Chondrocyte (in vitro differentiated cells): Measurements from ENCODE around the gene USP54. TPM values are rescaled to one million over a fixed set of nuclear protein-coding genes. Genes with fewer than 3 reads are reported as not detected.

Experiments
- DNase-seq: peaks from one replicate; pipeline ENCODE4 v3.0.0; 2021; ENCODE audit warnings: mixed read lengths, low spot score
- H3K27ac Mint-ChIP-seq: one replicate; pipeline ENCODE4 v1.8.0; 2021; ENCODE audit warnings: mild to moderate bottlenecking, moderate library complexity, mixed read lengths; ENCODE audit not compliant: unreplicated experiment
- H3K27me3 Mint-ChIP-seq: 2 replicates; pipeline ENCODE4 v1.8.0; 2021; ENCODE audit warnings: low read depth, mixed read lengths
- H3K36me3 Mint-ChIP-seq: 2 replicates; pipeline ENCODE4 v1.8.0; 2021; ENCODE audit warnings: low read depth, mixed read lengths
- H3K4me1 Mint-ChIP-seq: 2 replicates; pipeline ENCODE4 v1.8.0; 2021; ENCODE audit warnings: low read depth, mild to moderate bottlenecking, mixed read lengths
- H3K4me3 Mint-ChIP-seq: one replicate; pipeline ENCODE4 v1.8.0; 2021; ENCODE audit warnings: mild to moderate bottlenecking, moderate library complexity, mixed read lengths; ENCODE audit not compliant: unreplicated experiment
- H3K9me3 Mint-ChIP-seq: 2 replicates; pipeline ENCODE4 v1.8.0; 2021; ENCODE audit warnings: low read depth, mixed read lengths
- CTCF ChIP-seq: fragments of 200-600 bp; sonication (generic); IDR thresholded peaks from 2 replicates; pipeline ENCODE4 v1.5.0; 2021; ENCODE audit warnings: antibody characterized with exemption, mild to moderate bottlenecking, moderate library complexity
- total RNA-seq: library from RNA; stranded (reverse); gene quantifications from 3 replicates; pipeline ENCODE4 v1.2.1, GENCODE V29; 2021

USP54 gene
- total RNA-seq, 1 donor from 2014 or later: 5.8 TPM

- Mint-ChIP-seq H3K4me1 (no peaks in the 10 kb centered on the region), H3K36me3 (no peaks in the 10 kb centered on the region), H3K27ac (no peak overlapping the region), H3K27me3 (no peaks in the 10 kb centered on the region), H3K9me3 (no peaks in the 10 kb centered on the region), H3K4me3 (no peak overlapping the region)
- DNase-seq: no peak
- TF ChIP-seq CTCF: no peak
These were observed 39.6 kb downstream of the USP54 start for GRCh38 chr10:73551515-73551914.

- TF ChIP-seq CTCF: no peak
- Mint-ChIP-seq H3K27me3 (no peaks in the 10 kb centered on the region), H3K36me3 (peaks cover 4% of the 10 kb centered on the region), H3K4me1 (no peaks in the 10 kb centered on the region), H3K27ac (no peak overlapping the region), H3K4me3 (no peak overlapping the region), H3K9me3 (no peaks in the 10 kb centered on the region)
- DNase-seq: no peak
These were observed 45.8 kb downstream of the USP54 start for GRCh38 chr10:73545357-73545756.

GRCh38 chr10:73537709-73538108, 53.4 kb downstream of the USP54 start:
- no peak for DNase-seq
- H3K27ac Mint-ChIP-seq: no peak overlapping the region
- TF ChIP-seq CTCF: no peak
- no peaks in the 10 kb centered on the region for H3K27me3 Mint-ChIP-seq
- peaks cover 4% of the 10 kb centered on the region for H3K36me3 Mint-ChIP-seq
- no peak overlapping the region for H3K4me3 Mint-ChIP-seq
- H3K4me1 Mint-ChIP-seq: no peaks in the 10 kb centered on the region
- H3K9me3 Mint-ChIP-seq: no peaks in the 10 kb centered on the region

GRCh38 chr10:73537288-73537687, 53.9 kb downstream of the USP54 start:
- H3K9me3 Mint-ChIP-seq: no peaks in the 10 kb centered on the region
- no peak for DNase-seq
- H3K27ac Mint-ChIP-seq: no peak overlapping the region
- no peaks in the 10 kb centered on the region for H3K4me1 Mint-ChIP-seq
- no peak overlapping the region for H3K4me3 Mint-ChIP-seq
- peaks cover 4% of the 10 kb centered on the region for H3K36me3 Mint-ChIP-seq
- no peak for TF ChIP-seq CTCF
- H3K27me3 Mint-ChIP-seq: no peaks in the 10 kb centered on the region

GRCh38 chr10:73534857-73535256, 56.3 kb downstream of the USP54 start:
- Mint-ChIP-seq H3K36me3 (no peaks in the 10 kb centered on the region), H3K4me3 (no peak overlapping the region), H3K4me1 (no peaks in the 10 kb centered on the region), H3K9me3 (no peaks in the 10 kb centered on the region), H3K27ac (no peak overlapping the region), H3K27me3 (no peaks in the 10 kb centered on the region)
- DNase-seq: no peak
- no peak for TF ChIP-seq CTCF
